ENCODE data around the gene FBXL3. TPM values are rescaled to one million over a fixed set of nuclear protein-coding genes. Genes with fewer than 3 reads are reported as not detected.

Gene FBXL3
- total and polyA plus RNA-seq, 2 of the 8 experiments (the other 6 are each of a cell fraction or from before 2014, with no cell fraction given) = 4.9 to 14.9 TPM

GRCh38 chr13:77016251-77016812 is 10.6 kb downstream of the FBXL3 start:
- Histone ChIP-seq H4K91ac (replicated peaks; ENCODE audit: insufficient read length, low read length) (no peak overlapping the region), H2BK20ac (ENCODE audit: low read length) (no peak overlapping the region), H3K4me2 (ENCODE audit: insufficient read depth in 1 of 2, low read depth in 2 of 2, low read length in 2 of 2) (no peak overlapping the region), H2AFZ (ENCODE audit: low read length) (no peak overlapping the region), H3K9ac (replicated peaks in 1 of 4; ENCODE audit: extremely low read depth in 1 of 4, low read depth in 3 of 4, low read length in 3 of 4) (no peak overlapping the region), H3K4ac (replicated peaks; ENCODE audit: insufficient read length, low read depth, low read length) (no peak overlapping the region), H3K79me1 (ENCODE audit: low read depth, low read length) (0 out of 2 replicates have a peak, but pooled peaks cover 3% of the 10 kb centered on the region), H4K5ac (ENCODE audit: insufficient read length, low read depth, low read length) (no peak overlapping the region), H4K20me1 (replicated peaks in 1 of 2; ENCODE audit: control insufficient read depth in 1 of 2, insufficient read depth in 2 of 2, low read length in 2 of 2) (peaks cover 0 to 5% of the 10 kb centered on the region in 2 experiments), H3K14ac (ENCODE audit: insufficient read length) (no peak overlapping the region), H4K8ac (ENCODE audit: extremely low read depth, insufficient read depth, low read length) (no peak overlapping the region), H3K36me3 (ENCODE audit: control insufficient read depth in 2 of 4, insufficient read depth in 4 of 4, low read length in 3 of 4) (peaks cover 17 to 70% (median 35%) of the 10 kb centered on the region in 4 experiments), H2BK5ac (ENCODE audit: low read depth, low read length) (no peak overlapping the region), H3K27me3 (replicated peaks in 1 of 4; ENCODE audit: control insufficient read depth in 3 of 4, extremely low read depth in 1 of 4, insufficient read depth in 3 of 4, low read length in 3 of 4) (no peaks in the 10 kb centered on the region), H3K23ac (ENCODE audit: insufficient read length) (no peak overlapping the region), H2BK15ac (ENCODE audit: low read length) (no peak overlapping the region), H3K9me3 (ENCODE audit: insufficient read depth in 2 of 2, low read depth in 1 of 2, low read length in 1 of 2) (no peaks in the 10 kb centered on the region), H3K18ac (ENCODE audit: extremely low read depth, low read length) (no peak overlapping the region), H3K4me3 (ENCODE audit: extremely low read depth in 1 of 4, insufficient read depth in 2 of 4, low read depth in 3 of 4, low read length in 4 of 4) (no peak overlapping the region), H3K56ac (replicated peaks; ENCODE audit: insufficient read length, low read depth, low read length) (no peak overlapping the region), H2BK120ac (replicated peaks; ENCODE audit: low read depth, low read length) (no peak overlapping the region), H3K27ac (ENCODE audit: low read depth, low read length) (no peak overlapping the region), H2BK12ac (ENCODE audit: low read depth, low read length) (no peak overlapping the region), H3K23me2 (ENCODE audit: low read depth, low read length) (no peaks in the 10 kb centered on the region; the same call in 1 of the 2 replicates), H2AK5ac (ENCODE audit: low read depth, low read length) (no peak overlapping the region), H3K4me1 (replicated peaks in 1 of 4; ENCODE audit: control insufficient read depth in 3 of 4, insufficient read depth in 4 of 4, low read length in 3 of 4) (no peaks in the 10 kb centered on the region), H3K79me2 (ENCODE audit: control insufficient read depth in 1 of 2, insufficient read depth in 2 of 2, low read length in 2 of 2) (peaks cover 0 to 24% of the 10 kb centered on the region in 2 experiments; a peak in 2 of 4 replicates)
- DNase-seq (ENCODE audit: low read depth in 1 of 2, low spot score in 2 of 2) = no peak
- CTCF ChIA-PET (ENCODE audit: partially characterized antibody) = interaction anchor here (0.6 to 1.6 kb wide), 9 partner anchors 9 to 273 kb away, joined by 3 to 11 read pairs (median 4); no protein-coding TSS in a partner anchor
- FAIRE-seq = no peak
- POLR2A ChIA-PET (ENCODE audit: partially characterized antibody) = no interaction called here
- 92% methylated on average over 3 of the region's 3 CpGs; no CpG with 5 or more reads in 1 of the 2 experiments for WGBS, 2 experiments (ENCODE audit: extremely low coverage in 1 of 2, insufficient coverage in 1 of 2, insufficient read length in 1 of 2, insufficient replicate concordance in 2 of 2, low coverage in 1 of 2, low lambda C conversion rate in 2 of 2, missing lambda C conversion rate in 1 of 2)
- TF ChIP-seq BRCA1 (IDR thresholded peaks at IDR 0.05; ENCODE audit: low read depth, low read length) (no peak), KDM1A (IDR thresholded peaks at IDR 0.05; ENCODE audit: borderline replicate concordance, low read length) (no peak), CEBPB (IDR thresholded peaks at IDR 0.05; ENCODE audit: low read depth, low read length) (no peak), TCF12 (IDR thresholded peaks at IDR 0.05; ENCODE audit: low read depth, low read length) (no peak), CBX5 (IDR thresholded peaks at IDR 0.05; ENCODE audit: low read depth, low read length) (no peak), SRF (IDR thresholded peaks at IDR 0.05; ENCODE audit: low read depth, low read length) (no peak), CTBP2 (IDR thresholded peaks at IDR 0.05; ENCODE audit: borderline replicate concordance, insufficient read depth, insufficient read length, low read length) (no peak), EGR1 (IDR thresholded peaks at IDR 0.05; ENCODE audit: borderline replicate concordance, low read depth, low read length) (no peak), NANOG (IDR thresholded peaks at IDR 0.05; ENCODE audit: insufficient read depth, low read depth, low read length, poor library complexity, severe bottlenecking) (no peak), SIX5 (IDR thresholded peaks at IDR 0.05; ENCODE audit: low read depth, low read length) (no peak), EZH2 (IDR thresholded peaks at IDR 0.05; ENCODE audit: low read depth, low read length, severe bottlenecking) (no peak), HDAC2 (IDR thresholded peaks at IDR 0.05; ENCODE audit: borderline replicate concordance in 1 of 2, low read depth in 2 of 2, low read length in 2 of 2) (no peak), GTF2F1 (IDR thresholded peaks at IDR 0.05; ENCODE audit: borderline replicate concordance, low read depth, low read length) (no peak), TAF1 (IDR thresholded peaks at IDR 0.05; ENCODE audit: low read depth, low read length) (no peak)
